NOMO-1 treated with DMSO at 0.1 percent for 48 hours (cell line): ENCODE results near the gene KANSL1L.

Experiments
- DNase-seq: peaks from one replicate; lab custom pipeline; 2025; ENCODE audit not compliant: unreplicated experiment; lab: John Stamatoyannopoulos, UW

The KANSL1L gene

GRCh38 chr2:210000464-210001324 lies 170.5 kb downstream of the KANSL1L start:
- DNase-seq = peak; percentile 84

- DNase-seq = no peak
Observed at GRCh38 chr2:209998596-209998995, 172.6 kb downstream of the KANSL1L start.

- no peak for DNase-seq
Observed at GRCh38 chr2:209993968-209994367, 177.2 kb downstream of the KANSL1L start.

GRCh38 chr2:209990838-209991237 lies 180.4 kb downstream of the KANSL1L start:
- no peak for DNase-seq

- peak; percentile 19 for DNase-seq
Observed at GRCh38 chr2:209988010-209988409, 183.2 kb downstream of the KANSL1L start.

- peak; percentile 37 for DNase-seq
Observed at GRCh38 chr2:209986415-209986814, 184.8 kb downstream of the KANSL1L start.

DNA sequence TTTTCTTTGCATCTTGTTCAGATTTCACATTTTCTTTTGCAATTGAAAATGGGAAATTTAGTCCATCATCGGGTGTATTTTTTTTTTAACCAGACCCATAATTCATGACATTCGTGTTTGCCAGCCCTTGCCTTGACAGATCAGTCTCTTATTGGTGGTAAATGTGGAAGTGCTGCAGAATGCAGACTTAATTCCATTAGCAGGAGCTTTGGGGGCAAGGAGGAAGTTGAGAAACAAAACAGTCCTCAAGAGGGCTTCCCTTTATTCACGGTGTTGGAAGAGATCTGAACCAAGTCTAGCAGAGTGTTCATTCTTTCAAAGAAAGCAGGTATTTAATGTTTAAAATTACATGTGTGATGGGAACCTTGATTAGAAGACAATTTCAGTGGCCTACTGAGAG lies 185.3 kb downstream of the KANSL1L start:
- peak; percentile 93 for DNase-seq

DNA sequence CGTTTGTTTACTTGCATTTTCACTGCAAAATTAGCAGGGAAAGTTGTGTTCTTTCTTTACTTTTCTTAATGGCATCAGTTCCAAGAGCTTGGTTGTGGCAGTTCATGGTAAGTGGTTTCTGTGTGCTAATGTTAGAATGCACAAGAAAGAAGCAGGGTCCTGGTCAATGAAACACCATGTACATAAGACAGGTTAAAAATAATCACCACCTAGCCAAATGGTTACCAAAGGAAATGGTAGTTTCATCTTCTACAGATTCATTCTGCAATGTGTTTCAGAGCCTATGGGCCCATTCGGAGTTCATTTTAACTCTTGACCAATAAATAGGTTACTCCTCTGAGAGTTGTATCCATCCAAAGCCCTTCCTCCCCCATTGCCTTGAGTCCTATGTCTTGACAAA lies 186.9 kb downstream of the KANSL1L start:
- DNase-seq = no peak

GRCh38 chr2:209977386-209978239 lies 193.6 kb downstream of the KANSL1L start:
- DNase-seq = peak; percentile 64

DNA sequence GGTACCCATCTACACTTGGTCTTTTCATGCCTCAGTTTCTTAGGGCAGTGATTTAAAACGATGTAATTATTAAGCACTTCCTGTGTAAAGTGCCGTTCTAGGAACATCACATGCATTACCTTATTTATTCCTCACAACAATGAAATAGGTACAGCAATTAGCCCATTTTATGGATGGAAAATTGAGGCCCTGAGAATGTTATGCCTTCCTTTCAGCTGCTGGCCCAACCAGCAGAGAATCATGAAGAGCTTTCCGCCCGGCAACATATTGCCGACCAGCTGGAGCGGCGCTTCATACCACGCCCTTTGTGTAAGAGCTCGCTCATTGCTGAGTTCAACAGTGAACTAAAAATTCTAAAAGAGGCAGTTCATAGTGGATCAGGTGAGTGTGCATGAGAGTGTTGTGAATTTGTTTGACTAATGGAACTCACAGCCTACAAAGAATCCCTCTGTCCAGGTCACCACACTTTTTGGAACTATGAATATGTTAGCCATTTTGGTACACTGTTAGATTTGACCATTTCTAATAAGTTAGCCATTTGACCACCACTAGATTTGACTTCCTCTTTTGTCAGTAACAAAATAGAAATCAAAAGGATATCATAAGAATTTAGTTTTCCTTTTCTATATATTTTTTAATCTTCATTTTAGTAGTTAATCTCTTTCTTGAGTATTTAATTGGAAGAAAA lies 194.4 kb downstream of the KANSL1L start:
- DNase-seq = peak; percentile 39

- no peak for DNase-seq
Observed at GRCh38 chr2:209974576-209974975, 196.6 kb downstream of the KANSL1L start.

GRCh38 chr2:209973328-209973727 lies 197.9 kb downstream of the KANSL1L start:
- no peak for DNase-seq
